Nephron (organoid): ENCODE results near the gene TAS2R20.

Experiments
- H3K27ac Mint-ChIP-seq, 3 experiments: 2 replicates each; pipeline ENCODE4 v1.8.0; 2020; ENCODE audit warnings: mixed read lengths in 3 of 3, mild to moderate bottlenecking in 2 of 3, moderate library complexity in 1 of 3
- H3K27me3 Mint-ChIP-seq: 2 replicates; pipeline ENCODE4 v1.8.0; 2021; ENCODE audit warnings: low read depth, mild to moderate bottlenecking, moderate library complexity, mixed read lengths
- H3K36me3 Mint-ChIP-seq: 2 replicates; pipeline ENCODE4 v1.8.0; 2020; ENCODE audit warnings: low read depth, mixed read lengths
- H3K4me1 Mint-ChIP-seq: 2 replicates; pipeline ENCODE4 v1.8.0; 2020; ENCODE audit warnings: mixed read lengths
- H3K4me3 Mint-ChIP-seq, 3 experiments: 2 replicates each; pipeline ENCODE4 v1.8.0; 2020; ENCODE audit warnings: mild to moderate bottlenecking in 3 of 3, mixed read lengths in 3 of 3, moderate library complexity in 2 of 3
- H3K9me3 Mint-ChIP-seq: 2 replicates; pipeline ENCODE4 v1.8.0; 2020; ENCODE audit warnings: mixed read lengths
- CTCF ChIP-seq, 3 experiments: fragments of 200-600 bp; sonication (generic); IDR thresholded peaks; one replicate each; pipeline ENCODE4 v1.5.0; 2021; ENCODE audit warnings: antibody characterized with exemption in 3 of 3; ENCODE audit not compliant: unreplicated experiment in 3 of 3

TAS2R20 gene

GRCh38 chr12:11023387-11023786, 25.3 kb upstream of the TAS2R20 start:
- H3K27me3 Mint-ChIP-seq, result no peaks in the 10 kb centered on the region
- H3K36me3 Mint-ChIP-seq, result peaks cover 53% of the 10 kb centered on the region
- H3K4me1 Mint-ChIP-seq, result no peaks in the 10 kb centered on the region
- H3K4me3 Mint-ChIP-seq, result no peak overlapping the region
- no peak for TF ChIP-seq CTCF (IDR thresholded peaks at IDR 0.05; ENCODE audit: unreplicated experiment in 3 of 3)
- H3K27ac Mint-ChIP-seq, result no peak overlapping the region
- peaks cover 13% of the 10 kb centered on the region for H3K9me3 Mint-ChIP-seq

- H3K9me3 Mint-ChIP-seq, result peaks cover 13% of the 10 kb centered on the region
- no peak for TF ChIP-seq CTCF (IDR thresholded peaks at IDR 0.05; ENCODE audit: unreplicated experiment in 3 of 3)
Observed at GRCh38 chr12:11022520-11022919, 24.4 kb upstream of the TAS2R20 start, which contains the start of gene TAS2R19. Gene TAS2R19 (minus strand): TSS chr12:11022620. CDS start chr12:11022571, 49 bp downstream.

GRCh38 chr12:11016937-11017336, 18.8 kb upstream of the TAS2R20 start:
- Mint-ChIP-seq H3K4me1 (no peaks in the 10 kb centered on the region), H3K36me3 (peaks cover 17% of the 10 kb centered on the region), H3K9me3 (no peaks in the 10 kb centered on the region), H3K27me3 (no peaks in the 10 kb centered on the region), H3K27ac (no peak overlapping the region), H3K4me3 (no peak overlapping the region)
- no peak for TF ChIP-seq CTCF (IDR thresholded peaks at IDR 0.05; ENCODE audit: unreplicated experiment in 3 of 3)

More at GRCh38 chr12:11022520-11022919, 24.4 kb upstream of the TAS2R20 start, which contains the start of gene TAS2R19:
- no peak within 1 kb of the TSS for H3K4me3 Mint-ChIP-seq
- no peaks in the 10 kb centered on the region for H3K27me3 Mint-ChIP-seq
- H3K4me1 Mint-ChIP-seq, result no peaks in the 10 kb centered on the region
- H3K27ac Mint-ChIP-seq, result no peak within 1 kb of the TSS
- H3K36me3 Mint-ChIP-seq, result peaks cover 48% of the 10 kb centered on the region

GRCh38 chr12:11015775-11016430, 17.8 kb upstream of the TAS2R20 start:
- Mint-ChIP-seq H3K36me3 (peaks cover 11% of the 10 kb centered on the region), H3K4me1 (no peaks in the 10 kb centered on the region), H3K27me3 (no peaks in the 10 kb centered on the region), H3K4me3 (no peak overlapping the region), H3K27ac (no peak overlapping the region), H3K9me3 (no peaks in the 10 kb centered on the region)
- TF ChIP-seq CTCF (IDR thresholded peaks at IDR 0.05; ENCODE audit: unreplicated experiment in 3 of 3), result no peak

- Mint-ChIP-seq H3K9me3 (no peaks in the 10 kb centered on the region), H3K27ac (no peak overlapping the region), H3K27me3 (no peaks in the 10 kb centered on the region), H3K4me1 (no peaks in the 10 kb centered on the region), H3K36me3 (peaks cover 16% of the 10 kb centered on the region), H3K4me3 (no peak overlapping the region)
- no peak for TF ChIP-seq CTCF (IDR thresholded peaks at IDR 0.05; ENCODE audit: unreplicated experiment in 3 of 3)
Observed at GRCh38 chr12:11014234-11014633, 16.1 kb upstream of the TAS2R20 start.

- peaks cover 12% of the 10 kb centered on the region for H3K36me3 Mint-ChIP-seq
- H3K4me1 Mint-ChIP-seq, result no peaks in the 10 kb centered on the region
- no peaks in the 10 kb centered on the region for H3K9me3 Mint-ChIP-seq
- TF ChIP-seq CTCF (IDR thresholded peaks at IDR 0.05; ENCODE audit: unreplicated experiment in 3 of 3), result no peak
- H3K4me3 Mint-ChIP-seq, result no peak overlapping the region
- H3K27me3 Mint-ChIP-seq, result no peaks in the 10 kb centered on the region
- no peak overlapping the region for H3K27ac Mint-ChIP-seq
Observed at GRCh38 chr12:11007608-11008007, 9.5 kb upstream of the TAS2R20 start.
